Memory B cell (primary cell): ENCODE results near the gene PGRMC2.

Experiments
- ATAC-seq: fragments of 150-1000 bp; cut with Tn5 transposase; 2 replicates; pipeline ENCODE4 v1.10.0; 2021; ENCODE audit warnings: low read depth, mild to moderate bottlenecking, moderate library complexity
- DNase-seq, 2 donors: peaks; one replicate each; pipeline ENCODE4 v3.0.0; 2022; ENCODE audit warnings: low spot score in 2 of 2
- H3K27ac Mint-ChIP-seq: one replicate; pipeline ENCODE4 v1.8.0; 2022; ENCODE audit warnings: mild to moderate bottlenecking, moderate library complexity, mixed read lengths
- H3K27me3 Mint-ChIP-seq: one replicate; pipeline ENCODE4 v1.8.0; 2022; ENCODE audit warnings: mixed read lengths
- H3K36me3 Mint-ChIP-seq: one replicate; pipeline ENCODE4 v1.8.0; 2022; ENCODE audit warnings: mild to moderate bottlenecking, mixed read lengths
- H3K4me1 Mint-ChIP-seq: one replicate; pipeline ENCODE4 v1.8.0; 2022; ENCODE audit warnings: mixed read lengths
- H3K4me3 Mint-ChIP-seq: one replicate; pipeline ENCODE4 v1.8.0; 2022; ENCODE audit warnings: mild to moderate bottlenecking, moderate library complexity, mixed read lengths
- H3K9me3 Mint-ChIP-seq: one replicate; pipeline ENCODE4 v1.8.0; 2022; ENCODE audit warnings: mixed read lengths

PGRMC2 gene

DNA sequence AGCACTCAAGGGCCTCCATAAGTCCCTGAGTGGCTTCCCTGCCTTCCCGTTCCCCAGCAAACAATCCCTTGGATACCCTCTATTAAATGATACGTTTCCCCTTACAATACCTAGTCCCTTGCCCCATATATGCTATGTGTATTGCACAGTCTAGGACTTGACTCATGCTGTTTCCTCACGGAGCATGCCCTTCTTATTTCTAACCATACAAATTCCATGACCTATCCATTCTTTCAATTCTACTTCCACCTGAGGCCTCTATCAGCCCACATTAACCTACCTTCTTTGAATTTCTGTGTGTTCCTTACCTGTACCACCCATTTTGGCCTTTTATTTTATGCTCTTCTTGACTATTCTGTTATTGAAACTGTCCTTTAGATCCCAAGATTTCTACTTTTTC lies 2.9 kb upstream of the PGRMC2 start:
- no peak overlapping the region for H3K27ac Mint-ChIP-seq

DNA sequence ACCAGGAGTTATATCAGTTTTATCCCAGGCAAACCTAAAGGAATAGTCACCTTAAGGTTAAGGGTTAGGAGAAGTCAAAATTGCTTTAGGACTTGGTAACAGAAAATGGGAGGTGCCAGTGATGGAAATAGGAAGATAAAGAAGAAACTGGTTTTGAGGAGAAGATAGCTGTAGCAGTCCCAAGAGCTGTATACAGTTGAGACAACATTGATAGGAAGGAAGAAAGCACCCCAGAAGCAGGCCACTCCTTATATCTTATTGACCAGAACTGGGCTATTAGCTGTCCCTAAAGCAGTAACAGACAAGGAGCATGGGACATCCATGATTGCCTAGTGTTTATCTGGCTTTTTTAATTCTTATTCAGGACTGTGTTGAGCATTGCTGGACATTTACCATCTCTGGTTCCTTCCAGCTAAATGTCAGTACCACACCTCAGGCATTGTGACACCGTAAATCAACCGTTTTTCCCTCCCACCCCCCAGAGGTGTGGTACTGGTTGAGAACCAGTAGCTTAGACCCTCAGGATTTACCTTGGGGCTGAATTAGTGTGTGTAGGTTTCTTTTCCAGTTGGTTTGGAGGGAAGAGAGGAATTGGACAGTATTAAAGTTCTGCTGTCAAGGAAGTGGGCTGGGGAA lies 2.0 kb upstream of the PGRMC2 start:
- ATAC-seq (no peak), DNase-seq (no peak)
- Mint-ChIP-seq H3K4me1 (peaks cover 18% of the 10 kb centered on the region), H3K27me3 (no peaks in the 10 kb centered on the region), H3K9me3 (no peaks in the 10 kb centered on the region), H3K36me3 (no peaks in the 10 kb centered on the region), H3K27ac (no peak overlapping the region), H3K4me3 (no peak overlapping the region)

More for the DNA sequence above, 2.9 kb upstream of the PGRMC2 start:
- Mint-ChIP-seq H3K4me3 (no peak overlapping the region), H3K36me3 (no peaks in the 10 kb centered on the region), H3K9me3 (no peaks in the 10 kb centered on the region), H3K27me3 (no peaks in the 10 kb centered on the region), H3K4me1 (peaks cover 14% of the 10 kb centered on the region)
- ATAC-seq (no peak), DNase-seq (no peak)

DNA sequence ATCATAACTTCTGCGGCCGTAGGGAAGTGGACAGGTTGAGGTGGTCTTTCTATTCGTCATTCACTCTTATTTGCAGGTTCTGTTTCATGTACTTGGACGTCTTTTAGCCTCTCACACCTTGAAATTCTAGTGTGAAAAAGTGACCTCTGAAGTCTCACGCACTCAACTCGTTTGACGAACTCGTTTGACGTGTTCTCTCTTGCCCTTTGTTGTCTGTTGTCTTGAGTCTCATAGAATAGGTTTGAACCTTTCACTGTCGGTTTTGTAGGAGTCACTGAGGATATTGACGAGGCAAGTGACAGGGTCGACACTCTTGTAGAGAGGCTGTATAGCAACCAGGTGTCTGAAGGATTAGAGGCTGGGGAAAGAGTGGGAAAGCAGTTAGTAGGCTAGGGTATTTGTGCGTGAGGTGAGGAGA lies 1.1 kb upstream of the PGRMC2 start:
- DNase-seq (peak in 1 of 2 donors; percentile 18), ATAC-seq (no peak)
- no peaks in the 10 kb centered on the region for H3K27me3 Mint-ChIP-seq
- H3K9me3 Mint-ChIP-seq, result no peaks in the 10 kb centered on the region
- H3K4me3 Mint-ChIP-seq, result peak overlapping the region; percentile 83
- peak overlapping the region; percentile 78 for H3K27ac Mint-ChIP-seq
- H3K36me3 Mint-ChIP-seq, result no peaks in the 10 kb centered on the region
- peaks cover 18% of the 10 kb centered on the region for H3K4me1 Mint-ChIP-seq

DNA sequence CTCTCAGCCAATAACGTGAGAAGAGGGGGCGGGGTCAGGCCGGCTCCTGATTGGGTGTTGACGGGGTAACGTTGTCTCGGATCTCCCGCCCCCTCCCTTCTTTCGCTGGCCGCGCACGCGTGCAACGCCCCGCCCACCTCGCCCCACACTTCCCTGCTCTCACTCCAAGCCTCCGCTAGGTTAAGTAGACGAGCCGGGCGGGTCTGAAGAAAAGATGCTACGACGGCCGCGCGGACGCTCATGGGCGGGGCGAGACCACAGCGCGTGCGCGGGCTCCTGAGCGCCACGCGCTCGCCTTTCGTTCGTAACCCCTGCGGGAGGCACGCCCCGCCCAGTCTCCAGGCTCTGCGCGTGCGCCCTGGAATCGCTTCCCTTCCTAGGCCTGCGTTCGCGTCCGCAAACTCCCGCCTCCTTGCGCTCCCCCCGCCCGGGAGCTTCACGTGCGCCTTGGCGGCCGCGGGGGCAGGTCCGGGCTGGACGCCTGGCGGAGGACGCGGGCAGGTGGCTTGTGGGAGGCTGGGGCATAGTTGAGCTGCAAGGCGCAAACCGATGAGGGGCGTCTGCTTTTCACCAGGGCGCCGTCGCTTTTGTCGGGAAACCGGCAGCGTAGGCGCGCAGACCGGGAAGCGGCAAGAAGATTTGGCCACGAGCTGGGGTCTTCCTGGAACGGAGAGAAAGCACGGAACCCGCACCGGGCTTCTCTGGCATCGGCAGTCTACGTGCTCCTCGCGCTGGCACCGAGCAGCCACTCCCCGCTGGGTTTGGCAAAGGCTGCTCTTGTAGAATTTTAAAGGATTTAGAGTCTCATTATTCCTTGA lies 467 bp upstream of the PGRMC2 start:
- peaks cover 18% of the 10 kb centered on the region for H3K4me1 Mint-ChIP-seq
- peak; percentile 95 to 97 for DNase-seq
- H3K9me3 Mint-ChIP-seq, result no peaks in the 10 kb centered on the region
- H3K27ac Mint-ChIP-seq, result peak overlapping the region; percentile 78
- peak; percentile 81 for ATAC-seq
- no peaks in the 10 kb centered on the region for H3K36me3 Mint-ChIP-seq
- peak overlapping the region; percentile 83 for H3K4me3 Mint-ChIP-seq
- H3K27me3 Mint-ChIP-seq, result no peaks in the 10 kb centered on the region

DNA sequence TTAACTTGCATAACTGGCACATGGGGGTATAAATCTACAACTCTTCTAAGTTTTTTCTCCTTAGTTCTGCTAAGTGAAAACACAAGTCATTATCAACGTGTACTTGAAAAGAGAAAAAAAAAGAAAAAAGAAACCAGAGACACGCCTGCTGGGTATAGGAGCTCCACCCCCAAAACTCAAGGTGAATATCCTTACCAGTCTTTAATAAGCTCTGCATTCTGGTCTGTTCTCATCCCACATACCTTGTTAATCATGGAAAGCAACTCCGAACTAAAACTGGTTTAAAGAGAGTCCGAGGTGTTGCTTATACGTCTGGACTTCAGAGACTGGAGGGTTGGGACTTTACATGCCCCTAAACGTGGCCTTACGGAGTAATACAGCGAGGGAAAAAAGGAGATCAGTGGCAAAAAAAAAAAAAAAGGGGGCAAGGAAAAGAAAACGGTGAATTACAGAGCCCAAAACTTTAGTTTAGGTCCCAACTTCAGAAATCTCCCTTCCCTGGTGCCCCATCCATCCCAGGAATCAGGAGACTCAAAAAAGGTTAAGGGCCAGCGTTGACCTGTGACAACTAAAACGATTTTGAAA lies 1.0 kb downstream of the PGRMC2 start:
- DNase-seq (peak; percentile 11), ATAC-seq (no peak)
- Mint-ChIP-seq H3K9me3 (no peaks in the 10 kb centered on the region), H3K4me3 (peak overlapping the region; percentile 83), H3K27ac (peak overlapping the region; percentile 88), H3K36me3 (peaks cover 2% of the 10 kb centered on the region), H3K4me1 (peaks cover 21% of the 10 kb centered on the region), H3K27me3 (no peaks in the 10 kb centered on the region)

DNA sequence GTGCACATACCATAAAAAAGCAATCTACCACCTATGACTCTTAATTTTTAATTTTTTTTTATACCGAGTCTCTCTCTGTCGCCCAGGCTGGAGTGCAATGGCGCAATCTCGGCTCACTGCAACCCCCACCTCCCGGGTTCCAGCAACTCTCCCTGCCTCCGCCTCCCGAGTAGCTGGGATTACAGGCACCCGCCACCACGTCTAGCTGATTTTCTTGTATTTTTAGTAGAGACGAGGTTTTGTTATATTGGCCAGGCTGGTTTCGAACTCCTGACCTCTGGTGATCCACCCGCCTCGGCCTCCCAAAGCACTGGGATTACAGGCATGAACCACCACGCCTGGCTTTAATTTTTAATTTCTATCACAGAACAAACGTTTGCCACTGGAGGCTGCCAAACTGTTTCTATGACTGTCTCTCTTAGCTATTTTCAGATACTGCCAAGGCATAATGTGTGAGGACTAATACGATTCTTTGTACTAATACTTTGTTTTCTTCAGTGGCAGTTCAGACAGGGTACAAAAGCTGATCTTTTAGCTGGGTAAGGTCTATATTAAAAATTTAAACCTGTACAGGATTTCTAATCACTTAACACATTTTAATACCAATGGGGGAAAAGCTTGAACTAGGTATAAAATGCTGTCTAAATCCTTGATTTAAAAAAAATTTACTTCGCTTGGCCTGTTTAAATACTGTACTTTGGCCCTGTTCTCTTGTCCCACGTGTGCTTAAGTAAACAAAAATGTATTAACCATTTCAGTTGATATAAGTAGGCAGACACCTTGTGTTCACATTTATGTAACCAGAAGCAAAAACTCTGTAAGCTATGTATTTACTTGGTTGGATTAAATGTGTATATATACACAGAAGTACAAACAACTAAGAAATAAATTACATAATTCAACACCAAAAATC lies 2.3 kb downstream of the PGRMC2 start:
- H3K4me3 Mint-ChIP-seq, result no peak overlapping the region
- no peaks in the 10 kb centered on the region for H3K9me3 Mint-ChIP-seq
- peaks cover 2% of the 10 kb centered on the region for H3K36me3 Mint-ChIP-seq
- no peak overlapping the region for H3K27ac Mint-ChIP-seq
- DNase-seq (no peak), ATAC-seq (no peak)
- H3K4me1 Mint-ChIP-seq, result peaks cover 22% of the 10 kb centered on the region
- no peaks in the 10 kb centered on the region for H3K27me3 Mint-ChIP-seq

DNA sequence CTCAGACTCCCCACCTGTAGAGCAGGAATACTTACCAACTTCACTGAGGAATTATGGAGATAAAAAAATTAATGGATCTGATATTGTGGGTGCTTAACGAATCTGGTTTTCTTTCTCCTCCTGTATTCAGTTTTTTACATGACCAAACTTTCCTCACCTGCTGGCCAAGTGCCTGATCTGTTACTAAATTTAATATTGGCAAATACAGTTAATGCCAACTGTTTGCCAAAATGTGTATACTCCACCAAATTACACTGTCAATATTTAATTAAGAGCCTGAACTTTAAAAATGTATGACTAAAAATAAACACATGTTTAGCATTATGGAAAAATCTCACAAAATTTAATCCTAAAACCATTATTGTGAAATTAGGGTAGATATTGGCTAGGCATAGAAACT lies 3.3 kb downstream of the PGRMC2 start:
- Mint-ChIP-seq H3K4me1 (peaks cover 25% of the 10 kb centered on the region), H3K36me3 (peaks cover 2% of the 10 kb centered on the region), H3K27ac (no peak overlapping the region), H3K9me3 (no peaks in the 10 kb centered on the region), H3K4me3 (no peak overlapping the region), H3K27me3 (no peaks in the 10 kb centered on the region)
- ATAC-seq (no peak), DNase-seq (no peak)

DNA sequence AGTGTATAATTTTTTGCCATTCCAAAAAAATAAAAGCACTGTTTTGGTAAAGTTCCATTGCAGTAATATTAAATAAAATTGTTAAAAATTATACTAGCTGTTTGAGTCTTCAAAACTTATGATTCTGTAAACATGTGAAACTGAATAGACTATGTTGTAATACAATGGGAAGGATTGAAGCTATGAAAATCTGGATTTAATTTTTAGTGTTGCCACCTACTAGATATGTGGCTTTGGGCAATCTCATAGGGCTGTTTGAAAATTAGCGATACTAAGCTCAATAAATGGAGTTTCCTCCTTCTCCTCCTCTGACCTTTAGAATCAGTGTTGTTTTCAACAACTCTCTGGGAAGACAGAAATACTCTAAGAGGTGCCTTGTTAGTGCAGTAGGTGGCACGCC lies 4.5 kb downstream of the PGRMC2 start:
- H3K4me3 Mint-ChIP-seq, result no peak overlapping the region
- no peak for ATAC-seq
- no peak overlapping the region for H3K27ac Mint-ChIP-seq
- H3K27me3 Mint-ChIP-seq, result no peaks in the 10 kb centered on the region
- H3K36me3 Mint-ChIP-seq, result peaks cover 4% of the 10 kb centered on the region
- DNase-seq, result no peak
- H3K9me3 Mint-ChIP-seq, result no peaks in the 10 kb centered on the region
- H3K4me1 Mint-ChIP-seq, result peaks cover 20% of the 10 kb centered on the region

DNA sequence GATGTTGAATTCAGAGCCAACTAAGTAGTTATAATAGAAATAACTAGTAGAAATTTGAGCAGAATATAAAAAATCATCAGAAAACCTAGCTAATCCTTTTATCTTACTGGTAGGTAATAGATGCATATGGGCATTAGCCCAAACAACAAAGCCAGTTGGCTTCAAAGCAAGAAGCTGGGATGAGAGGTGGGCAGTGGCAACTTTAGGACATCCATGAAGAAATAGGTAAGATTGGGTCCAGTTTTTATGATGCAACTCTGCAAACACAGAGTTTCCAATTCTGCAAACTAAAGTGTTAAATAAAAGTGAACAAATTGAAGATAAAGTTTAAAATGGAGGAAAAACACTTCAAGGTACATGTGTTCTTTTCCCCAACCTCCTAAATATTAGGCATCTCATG lies 5.1 kb downstream of the PGRMC2 start:
- no peak overlapping the region for H3K4me3 Mint-ChIP-seq
- H3K36me3 Mint-ChIP-seq, result peaks cover 4% of the 10 kb centered on the region
- no peaks in the 10 kb centered on the region for H3K27me3 Mint-ChIP-seq
- no peaks in the 10 kb centered on the region for H3K9me3 Mint-ChIP-seq
- DNase-seq (no peak), ATAC-seq (no peak)
- H3K4me1 Mint-ChIP-seq, result peaks cover 20% of the 10 kb centered on the region
- no peak overlapping the region for H3K27ac Mint-ChIP-seq

DNA sequence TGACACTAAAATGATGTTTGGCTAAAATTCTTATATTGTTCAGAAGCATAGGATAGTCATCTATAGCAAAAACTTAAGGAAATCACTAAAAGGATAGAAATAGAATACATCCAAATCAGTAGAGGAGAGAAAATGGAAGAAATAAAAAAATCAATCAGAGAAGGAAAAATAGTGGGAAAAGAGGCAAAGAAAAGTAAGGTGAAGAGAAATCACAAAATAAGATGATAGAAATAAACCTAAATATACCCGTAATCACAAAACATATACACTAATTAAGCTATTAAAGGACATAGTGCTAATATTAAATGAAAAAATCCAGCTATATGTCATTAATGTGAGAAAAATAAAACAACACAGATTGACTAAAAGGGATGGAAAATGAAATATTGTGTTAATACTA lies 6.3 kb downstream of the PGRMC2 start:
- no peak for ATAC-seq
- Mint-ChIP-seq H3K27ac (no peak overlapping the region), H3K36me3 (peaks cover 4% of the 10 kb centered on the region), H3K27me3 (no peaks in the 10 kb centered on the region), H3K4me3 (no peak overlapping the region), H3K4me1 (peaks cover 16% of the 10 kb centered on the region), H3K9me3 (no peaks in the 10 kb centered on the region)
- DNase-seq, result no peak

DNA sequence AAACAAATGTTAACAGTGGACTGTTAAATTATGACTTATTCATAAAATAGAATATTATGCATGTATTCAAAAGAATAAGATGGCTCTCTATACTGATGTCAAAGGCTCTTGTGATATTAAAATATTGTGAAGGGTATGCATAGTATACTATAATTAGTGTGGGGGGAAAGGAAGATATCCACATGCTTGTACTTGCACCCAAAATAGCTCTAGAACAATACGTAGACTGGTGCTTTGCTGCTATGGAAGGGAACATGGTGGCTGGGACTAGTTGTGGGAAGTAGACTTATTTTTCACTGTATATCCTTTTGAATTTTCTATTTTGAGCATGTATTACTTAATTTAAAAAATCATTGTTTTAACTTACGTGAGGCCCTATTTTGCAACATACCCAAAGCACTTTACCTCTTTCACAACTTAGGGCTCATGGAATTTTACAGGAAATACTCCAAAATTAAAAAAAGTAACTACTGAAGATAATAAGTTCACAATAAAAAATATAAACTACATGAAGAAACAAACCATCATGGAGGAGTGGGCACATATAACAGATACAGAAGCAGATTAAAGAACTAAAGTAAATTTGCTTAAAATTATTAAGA lies 7.9 kb downstream of the PGRMC2 start:
- no peak for ATAC-seq
- peaks cover 4% of the 10 kb centered on the region for H3K36me3 Mint-ChIP-seq
- no peak overlapping the region for H3K4me3 Mint-ChIP-seq
- peaks cover 9% of the 10 kb centered on the region for H3K4me1 Mint-ChIP-seq
- H3K27me3 Mint-ChIP-seq, result no peaks in the 10 kb centered on the region
- no peaks in the 10 kb centered on the region for H3K9me3 Mint-ChIP-seq
- no peak for DNase-seq
- H3K27ac Mint-ChIP-seq, result no peak overlapping the region

DNA sequence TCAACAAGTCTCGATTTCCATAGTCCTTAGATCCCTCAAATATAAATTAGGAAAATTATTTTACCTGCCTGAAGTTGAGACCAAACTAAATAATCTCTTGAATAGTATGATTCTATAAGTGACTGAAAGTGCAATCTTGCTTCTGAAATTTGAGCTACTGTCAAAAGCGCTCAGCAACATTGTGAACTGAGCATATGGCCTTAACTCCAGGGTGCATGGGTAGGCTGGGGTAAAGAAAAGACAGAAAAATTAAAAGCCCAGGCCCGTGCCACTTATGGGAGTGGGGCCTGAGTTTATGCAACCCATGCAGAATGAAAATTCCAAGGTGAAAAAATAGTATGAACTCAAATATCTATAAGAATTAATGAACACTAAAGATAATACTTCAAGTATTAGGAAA lies 9.8 kb downstream of the PGRMC2 start:
- Mint-ChIP-seq H3K4me1 (peaks cover 11% of the 10 kb centered on the region), H3K36me3 (peaks cover 5% of the 10 kb centered on the region), H3K27ac (no peak overlapping the region), H3K27me3 (no peaks in the 10 kb centered on the region), H3K9me3 (no peaks in the 10 kb centered on the region), H3K4me3 (no peak overlapping the region)
- no peak for ATAC-seq
- DNase-seq, result no peak

DNA sequence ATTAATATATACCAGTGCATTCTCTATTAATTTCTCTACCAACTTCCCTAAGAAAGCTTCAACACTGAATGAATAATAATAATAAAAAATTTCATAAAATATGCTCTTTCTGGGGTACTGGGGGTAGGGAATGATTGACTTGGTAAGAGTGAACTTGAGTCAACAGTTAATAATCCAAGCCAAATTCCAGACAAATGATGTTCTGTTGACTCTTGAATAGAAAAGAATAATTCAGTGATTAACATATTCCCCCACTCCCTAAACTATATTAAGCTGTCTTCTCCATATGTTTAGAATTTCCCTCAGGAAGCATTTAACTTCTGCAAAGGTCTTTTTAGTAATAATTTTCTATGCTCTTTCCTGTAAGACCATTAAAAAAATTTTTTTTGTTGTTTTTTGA lies 12.3 kb downstream of the PGRMC2 start:
- no peaks in the 10 kb centered on the region for H3K9me3 Mint-ChIP-seq
- H3K27me3 Mint-ChIP-seq, result no peaks in the 10 kb centered on the region
- H3K36me3 Mint-ChIP-seq, result peaks cover 8% of the 10 kb centered on the region
- DNase-seq, result no peak
- peaks cover 5% of the 10 kb centered on the region for H3K4me1 Mint-ChIP-seq
- no peak overlapping the region for H3K27ac Mint-ChIP-seq
- ATAC-seq, result no peak
- no peak overlapping the region for H3K4me3 Mint-ChIP-seq
